Memory B cell (primary cell): ENCODE results near the gene CLK2.
"Not testable (repeated sequence)": the region's sequence is repeated elsewhere in the genome, so short reads cannot be mapped to it uniquely, and the experiment has no call there.

ENCODE experiments used
- ATAC-seq: fragments of 150-1000 bp; cut with Tn5 transposase; 2 replicates; pipeline ENCODE4 v1.10.0; 2021; ENCODE audit warnings: low read depth, mild to moderate bottlenecking, moderate library complexity
- DNase-seq, 2 donors: peaks; one replicate each; pipeline ENCODE4 v3.0.0; 2022; ENCODE audit warnings: low spot score in 2 of 2
- H3K27ac Mint-ChIP-seq: one replicate; pipeline ENCODE4 v1.8.0; 2022; ENCODE audit warnings: mild to moderate bottlenecking, moderate library complexity, mixed read lengths
- H3K27me3 Mint-ChIP-seq: one replicate; pipeline ENCODE4 v1.8.0; 2022; ENCODE audit warnings: mixed read lengths
- H3K36me3 Mint-ChIP-seq: one replicate; pipeline ENCODE4 v1.8.0; 2022; ENCODE audit warnings: mild to moderate bottlenecking, mixed read lengths
- H3K4me1 Mint-ChIP-seq: one replicate; pipeline ENCODE4 v1.8.0; 2022; ENCODE audit warnings: mixed read lengths
- H3K4me3 Mint-ChIP-seq: one replicate; pipeline ENCODE4 v1.8.0; 2022; ENCODE audit warnings: mild to moderate bottlenecking, moderate library complexity, mixed read lengths
- H3K9me3 Mint-ChIP-seq: one replicate; pipeline ENCODE4 v1.8.0; 2022; ENCODE audit warnings: mixed read lengths

The CLK2 gene

GRCh38 chr1:155250246-155250632, 23.1 kb downstream of the CLK2 start:
- Mint-ChIP-seq H3K4me1 (peaks cover 24% of the 10 kb centered on the region), H3K27ac (no peak overlapping the region), H3K36me3 (no peaks in the 10 kb centered on the region), H3K9me3 (no peaks in the 10 kb centered on the region), H3K4me3 (peak overlapping the region; percentile 80), H3K27me3 (no peaks in the 10 kb centered on the region)
- ATAC-seq (peak; percentile 13), DNase-seq (peak in 1 of 2 donors; percentile 28)

DNA sequence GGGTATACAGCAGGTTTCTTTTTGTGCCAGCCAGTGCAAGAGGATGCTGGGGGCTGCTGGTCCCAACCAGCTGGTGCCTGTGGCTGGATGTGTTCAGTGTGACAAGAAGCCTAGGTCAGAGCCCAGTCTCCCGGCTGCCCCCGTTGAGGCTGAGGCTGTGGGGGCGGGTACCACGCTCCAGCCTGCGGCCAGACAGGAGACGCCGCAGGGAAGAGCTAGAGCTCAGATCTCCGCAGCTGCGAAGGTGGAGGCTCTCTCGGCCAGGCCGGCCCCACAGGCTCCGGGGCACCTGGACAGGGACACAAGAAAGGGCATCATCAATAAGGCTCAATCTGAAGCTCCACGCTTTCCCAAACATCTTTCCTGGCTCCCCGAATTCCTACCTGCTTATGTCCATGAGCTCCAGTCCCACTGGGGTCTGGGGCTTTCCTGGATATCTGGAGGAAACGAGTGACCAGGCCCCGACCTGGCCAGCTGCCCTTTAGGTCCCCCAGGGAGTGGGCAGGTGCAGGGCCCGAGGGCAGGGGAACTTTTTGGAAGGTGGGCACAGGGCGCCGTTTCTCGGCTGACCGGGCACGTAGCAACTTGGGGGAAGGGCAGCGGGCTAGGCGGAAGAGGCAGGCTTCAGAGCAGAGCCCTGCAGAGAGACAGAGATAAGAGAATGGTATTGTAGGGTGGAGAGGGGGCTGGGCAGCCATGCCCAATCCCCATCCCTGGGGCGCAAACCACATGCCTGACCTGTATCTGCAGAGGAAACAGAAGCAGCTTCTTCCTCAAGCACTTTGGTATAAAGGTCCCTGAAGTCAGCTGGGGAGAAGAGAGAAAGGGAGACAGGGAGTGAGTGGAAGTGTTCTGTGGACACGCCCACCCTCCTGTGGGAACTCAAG, 25.4 kb downstream of the CLK2 start:
- H3K27ac Mint-ChIP-seq = no peak overlapping the region

DNA sequence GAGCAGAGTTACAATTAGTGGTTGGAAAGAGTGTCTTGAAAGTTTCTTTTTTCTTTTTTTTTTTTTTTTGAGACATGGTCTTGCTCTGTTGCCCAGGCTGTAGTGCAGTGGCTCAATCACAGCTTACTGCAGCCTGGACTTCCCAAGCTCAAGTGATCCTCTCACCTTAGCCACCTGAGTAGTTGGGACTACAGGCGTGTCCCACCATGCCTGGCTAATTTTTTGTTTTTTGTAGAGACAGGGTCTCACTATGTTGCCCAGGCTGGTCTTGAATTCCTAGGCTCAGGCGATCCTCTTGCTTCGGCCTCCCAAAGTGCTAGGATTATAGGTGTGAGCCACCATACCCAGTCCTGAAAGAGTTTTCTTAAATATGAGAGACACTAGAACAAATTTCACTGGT, 26.5 kb downstream of the CLK2 start:
- peaks cover 16% of the 10 kb centered on the region for H3K4me1 Mint-ChIP-seq
- DNase-seq, ATAC-seq, H3K27me3 Mint-ChIP-seq, H3K36me3 Mint-ChIP-seq, H3K27ac Mint-ChIP-seq, H3K4me3 Mint-ChIP-seq, H3K9me3 Mint-ChIP-seq: not testable (repeated sequence)

More for the DNA sequence above, 25.4 kb downstream of the CLK2 start:
- Mint-ChIP-seq H3K27me3 (no peaks in the 10 kb centered on the region), H3K4me1 (peaks cover 16% of the 10 kb centered on the region), H3K9me3 (no peaks in the 10 kb centered on the region), H3K36me3 (no peaks in the 10 kb centered on the region), H3K4me3 (no peak overlapping the region)
- DNase-seq (no peak), ATAC-seq (no peak)

DNA sequence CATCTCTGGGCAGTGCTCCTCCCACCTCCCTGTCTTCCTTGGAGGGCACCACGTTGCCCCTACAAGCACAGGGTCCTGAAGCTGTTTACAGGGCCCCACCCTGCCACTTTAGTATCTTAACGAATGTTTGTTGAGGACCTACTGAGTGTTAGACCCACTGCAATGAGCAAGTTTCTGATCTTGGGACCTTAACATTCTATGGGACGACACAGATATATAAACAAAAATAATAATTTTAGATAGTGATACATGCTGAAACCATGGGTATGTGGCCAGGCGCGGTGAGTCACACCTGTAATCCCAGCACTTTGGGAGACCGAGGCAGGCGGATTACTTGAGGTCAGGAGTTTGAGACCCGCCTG, 28.2 kb downstream of the CLK2 start:
- no peaks in the 10 kb centered on the region for H3K36me3 Mint-ChIP-seq
- no peaks in the 10 kb centered on the region for H3K27me3 Mint-ChIP-seq
- DNase-seq = no peak
- peaks cover 25% of the 10 kb centered on the region for H3K4me1 Mint-ChIP-seq
- H3K27ac Mint-ChIP-seq = peak overlapping the region; percentile 92
- H3K9me3 Mint-ChIP-seq = no peaks in the 10 kb centered on the region
- ATAC-seq = no peak
- H3K4me3 Mint-ChIP-seq = peak overlapping the region; percentile 81

- ATAC-seq (peak; percentile 91), DNase-seq (peak; percentile 84 to 89)
- Mint-ChIP-seq H3K9me3 (no peaks in the 10 kb centered on the region), H3K36me3 (no peaks in the 10 kb centered on the region), H3K4me3 (peak overlapping the region; percentile 81), H3K27ac (peak overlapping the region; percentile 92), H3K4me1 (peaks cover 23% of the 10 kb centered on the region), H3K27me3 (no peaks in the 10 kb centered on the region)
Measured at GRCh38 chr1:155244368-155245162, 28.7 kb downstream of the CLK2 start.

- H3K4me3 Mint-ChIP-seq = peak overlapping the region; percentile 81
- H3K4me1 Mint-ChIP-seq = peaks cover 25% of the 10 kb centered on the region
- peak overlapping the region; percentile 92 for H3K27ac Mint-ChIP-seq
- H3K27me3 Mint-ChIP-seq = no peaks in the 10 kb centered on the region
- ATAC-seq = no peak
- H3K36me3 Mint-ChIP-seq = peaks cover 5% of the 10 kb centered on the region
- H3K9me3 Mint-ChIP-seq = no peaks in the 10 kb centered on the region
- no peak for DNase-seq
Measured at GRCh38 chr1:155242805-155243358, 30.4 kb downstream of the CLK2 start.

GRCh38 chr1:155241841-155242264, 31.5 kb downstream of the CLK2 start:
- H3K27me3 Mint-ChIP-seq = no peaks in the 10 kb centered on the region
- H3K4me3 Mint-ChIP-seq = no peak overlapping the region
- no peak for DNase-seq
- ATAC-seq = no peak
- H3K27ac Mint-ChIP-seq = no peak overlapping the region
- no peaks in the 10 kb centered on the region for H3K9me3 Mint-ChIP-seq
- peaks cover 8% of the 10 kb centered on the region for H3K36me3 Mint-ChIP-seq
- H3K4me1 Mint-ChIP-seq = peaks cover 25% of the 10 kb centered on the region

GRCh38 chr1:155241069-155241679, 32.1 kb downstream of the CLK2 start:
- Mint-ChIP-seq H3K4me1 (peaks cover 25% of the 10 kb centered on the region), H3K27me3 (no peaks in the 10 kb centered on the region), H3K36me3 (peaks cover 11% of the 10 kb centered on the region), H3K27ac (peak overlapping the region; percentile 83), H3K4me3 (peak overlapping the region; percentile 86), H3K9me3 (no peaks in the 10 kb centered on the region)
- DNase-seq = peak; percentile 42 to 51
- peak; percentile 31 for ATAC-seq

- H3K27ac Mint-ChIP-seq = no peak overlapping the region
- no peak for DNase-seq
- no peaks in the 10 kb centered on the region for H3K27me3 Mint-ChIP-seq
- peaks cover 12% of the 10 kb centered on the region for H3K4me1 Mint-ChIP-seq
- H3K4me3 Mint-ChIP-seq = no peak overlapping the region
- no peaks in the 10 kb centered on the region for H3K9me3 Mint-ChIP-seq
- no peak for ATAC-seq
- H3K36me3 Mint-ChIP-seq = peaks cover 17% of the 10 kb centered on the region
Measured at GRCh38 chr1:155236451-155236850, 36.9 kb downstream of the CLK2 start.

DNA sequence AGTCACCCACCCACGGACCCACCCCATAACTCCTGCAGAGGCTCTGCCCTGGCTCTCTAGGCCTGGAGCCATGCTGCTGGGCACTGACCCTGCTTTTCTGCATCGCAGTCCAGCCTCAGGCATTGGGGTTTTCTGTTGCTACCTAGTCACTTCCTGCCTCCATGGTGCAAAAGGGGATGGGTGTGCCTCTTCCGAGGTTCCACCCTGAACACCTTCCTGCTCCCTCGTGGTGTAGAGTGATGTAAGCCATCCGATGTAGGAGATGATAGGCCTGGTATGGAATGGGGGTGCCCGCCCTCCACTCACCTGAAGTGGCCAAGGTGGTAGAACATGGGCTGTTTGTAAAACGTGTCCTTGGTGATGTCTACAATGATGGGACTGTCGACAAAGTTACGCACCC, 37.9 kb downstream of the CLK2 start:
- H3K4me1 Mint-ChIP-seq, H3K9me3 Mint-ChIP-seq, ATAC-seq, DNase-seq, H3K4me3 Mint-ChIP-seq, H3K27ac Mint-ChIP-seq, H3K27me3 Mint-ChIP-seq: not testable (repeated sequence)
- peaks cover 17% of the 10 kb centered on the region for H3K36me3 Mint-ChIP-seq

DNA sequence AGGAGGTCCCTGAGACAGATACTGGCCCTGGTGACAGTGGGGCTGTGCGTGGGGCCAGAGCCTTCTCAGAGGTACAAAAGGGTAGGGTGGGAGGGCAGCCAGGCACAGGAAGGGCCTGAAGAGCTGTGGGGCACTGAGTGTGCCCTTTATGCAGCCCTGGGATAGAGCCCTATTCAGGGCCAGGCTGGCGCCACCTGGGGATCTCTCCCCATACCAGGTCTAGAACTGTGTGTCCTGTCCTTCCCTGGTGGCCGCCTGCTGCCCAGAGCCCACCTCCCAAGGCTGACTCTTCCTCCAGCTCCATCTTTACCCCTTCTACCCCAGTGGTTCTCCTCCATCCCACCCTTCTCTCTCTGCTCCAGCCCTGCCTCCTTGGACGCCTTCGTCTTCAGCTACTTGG, 39.8 kb downstream of the CLK2 start:
- DNase-seq, ATAC-seq: not testable (repeated sequence)

DNA sequence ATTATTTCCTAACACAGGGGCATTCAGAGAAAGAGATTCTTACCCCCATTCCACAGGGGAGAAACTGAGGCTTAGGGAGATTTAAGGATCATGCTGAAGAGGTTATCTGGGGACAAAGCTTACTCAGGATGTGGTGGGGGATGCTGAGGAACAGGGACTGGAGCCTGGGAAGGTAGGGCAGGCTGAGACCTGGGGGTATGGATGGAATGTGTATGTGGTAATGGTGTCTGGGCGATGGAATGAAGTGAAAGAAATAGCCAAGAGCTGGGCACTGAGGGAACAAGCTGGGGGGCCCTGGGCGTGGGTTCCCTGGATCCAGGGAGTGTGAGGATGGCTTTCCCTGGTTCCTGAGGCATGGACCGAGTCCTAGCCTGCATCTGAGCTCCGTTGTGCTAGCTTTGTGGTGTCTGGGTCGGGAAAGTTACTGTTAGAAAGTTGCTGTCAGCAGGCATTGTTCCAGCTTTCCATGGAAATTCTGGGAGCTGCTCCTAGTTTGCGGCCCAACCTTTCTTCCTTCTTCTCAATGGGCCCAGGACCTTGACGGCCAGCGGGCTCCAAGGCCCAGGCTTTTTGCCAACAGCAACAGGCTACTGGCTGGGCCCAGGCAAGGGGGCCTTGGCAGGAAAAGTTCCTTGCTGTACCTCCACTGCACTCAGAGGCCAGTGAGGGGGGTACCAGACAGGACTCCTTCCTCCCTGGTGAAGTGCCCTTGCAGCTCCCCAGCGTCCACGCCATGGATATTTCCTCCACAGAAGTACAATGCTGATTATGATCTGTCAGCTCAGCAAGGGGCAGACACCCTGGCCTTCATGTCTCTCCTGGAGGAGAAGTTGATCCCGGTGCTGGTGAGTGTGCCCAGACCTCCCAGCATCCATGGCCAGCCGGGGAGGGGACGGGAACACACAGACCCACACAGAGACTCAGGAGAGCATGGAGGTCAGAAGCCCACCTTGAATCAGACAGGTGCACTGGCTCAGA, 41.0 kb downstream of the CLK2 start:
- not testable (repeated sequence) for H3K4me3 Mint-ChIP-seq, ATAC-seq

More for the DNA sequence above, 39.8 kb downstream of the CLK2 start:
- not testable (repeated sequence) for H3K9me3 Mint-ChIP-seq, H3K27me3 Mint-ChIP-seq, H3K4me1 Mint-ChIP-seq, H3K27ac Mint-ChIP-seq, H3K4me3 Mint-ChIP-seq
- peaks cover 13% of the 10 kb centered on the region for H3K36me3 Mint-ChIP-seq

GRCh38 chr1:155231302-155231701, 42.0 kb downstream of the CLK2 start:
- not testable (repeated sequence) for ATAC-seq, H3K27ac Mint-ChIP-seq, H3K4me3 Mint-ChIP-seq, H3K36me3 Mint-ChIP-seq, H3K27me3 Mint-ChIP-seq, DNase-seq, H3K9me3 Mint-ChIP-seq
- peaks cover 12% of the 10 kb centered on the region for H3K4me1 Mint-ChIP-seq

More for the DNA sequence above, 41.0 kb downstream of the CLK2 start:
- not testable (repeated sequence) for H3K36me3 Mint-ChIP-seq, H3K27ac Mint-ChIP-seq, H3K9me3 Mint-ChIP-seq, H3K27me3 Mint-ChIP-seq, H3K4me1 Mint-ChIP-seq, DNase-seq
